Activated CD4-positive, alpha-beta T cell treated with anti-CD3 and anti-CD28 coated beads, Interleukin-2, amount 10 ng/mL, durations not matched to agents 7 days and 5 days (primary cell): ENCODE measurements around the gene VPS35. TPM values are rescaled to one million over a fixed set of nuclear protein-coding genes. Genes with fewer than 3 reads are reported as not detected.

Source experiments
- CTCF ChIA-PET: fragments of 350-600 bp; sonication (Branson Sonifier 250); formaldehyde crosslinking; loops from one replicate; lab custom pipeline; 2021; ENCODE audit warnings: antibody characterized with exemption; lab: Charles Lee
- POLR2A ChIA-PET: fragments of 350-600 bp; sonication (Branson Sonifier 250); formaldehyde crosslinking; loops from one replicate; lab custom pipeline; 2021; ENCODE audit warnings: antibody characterized with exemption; lab: Charles Lee
- DNase-seq: peaks from one replicate; pipeline ENCODE4 v3.0.0-alpha.2; 2020
- H3K27ac Mint-ChIP-seq: one replicate; pipeline ENCODE4 v1.8.0; 2021; ENCODE audit warnings: mild to moderate bottlenecking, moderate library complexity, mixed read lengths
- H3K27me3 Mint-ChIP-seq: one replicate; pipeline ENCODE4 v1.8.0; 2021; ENCODE audit warnings: mixed read lengths
- H3K36me3 Mint-ChIP-seq: one replicate; pipeline ENCODE4 v1.8.0; 2021; ENCODE audit warnings: low read depth, mixed read lengths
- H3K4me1 Mint-ChIP-seq: one replicate; pipeline ENCODE4 v1.8.0; 2021; ENCODE audit warnings: mixed read lengths
- H3K4me3 Mint-ChIP-seq: one replicate; pipeline ENCODE4 v1.8.0; 2021; ENCODE audit warnings: mild to moderate bottlenecking, moderate library complexity, mixed read lengths
- H3K9me3 Mint-ChIP-seq: one replicate; pipeline ENCODE4 v1.8.0; 2021; ENCODE audit warnings: mixed read lengths
- total RNA-seq, 2 experiments: library from RNA; stranded (reverse); gene quantifications; one replicate each; pipeline ENCODE4 v1.2.3, GENCODE V29; 2021

Gene VPS35
- total RNA-seq, 2 experiments from 2014 or later, result 71.7 to 75.0 TPM

DNA sequence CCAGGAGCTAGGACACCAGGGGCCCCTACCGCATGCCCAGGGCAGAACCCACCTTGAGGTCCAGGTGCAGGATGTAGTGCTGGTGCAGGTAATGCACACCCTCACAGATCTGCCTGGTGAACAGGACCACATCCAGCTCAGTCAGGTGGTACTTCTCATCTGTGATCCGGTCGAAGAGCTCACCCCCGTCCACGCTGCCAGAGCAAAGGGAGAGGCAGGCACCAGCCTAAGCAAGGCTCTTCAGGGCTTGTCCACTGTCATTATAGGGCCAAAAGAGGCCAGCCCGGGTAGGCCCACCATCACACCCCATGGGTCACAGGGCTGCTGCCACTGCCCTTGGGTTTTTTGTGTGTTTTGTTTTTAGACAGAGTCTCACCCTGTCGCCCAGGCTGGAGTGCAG is 38.2 kb upstream of the VPS35 start:
- H3K27me3 Mint-ChIP-seq, result no peaks in the 10 kb centered on the region
- H3K27ac Mint-ChIP-seq, result no peak overlapping the region
- CTCF ChIA-PET, result no interaction called here
- H3K4me3 Mint-ChIP-seq, result no peak overlapping the region
- POLR2A ChIA-PET, result no interaction called here
- H3K4me1 Mint-ChIP-seq, result no peaks in the 10 kb centered on the region
- peaks cover 7% of the 10 kb centered on the region for H3K9me3 Mint-ChIP-seq
- no peaks in the 10 kb centered on the region for H3K36me3 Mint-ChIP-seq
- DNase-seq, result no peak

- Mint-ChIP-seq H3K27me3 (no peaks in the 10 kb centered on the region), H3K4me3 (no peak overlapping the region), H3K27ac (no peak overlapping the region), H3K4me1 (no peaks in the 10 kb centered on the region), H3K36me3 (no peaks in the 10 kb centered on the region), H3K9me3 (peaks cover 7% of the 10 kb centered on the region)
- POLR2A ChIA-PET, result no interaction called here
- CTCF ChIA-PET, result interaction anchor here (1.2 kb wide), 1 partner anchor 12 kb away, joined by 3 read pairs; no protein-coding TSS in a partner anchor
- DNase-seq, result no peak
Observed at GRCh38 chr16:46721885-46722284, 32.9 kb upstream of the VPS35 start.

DNA sequence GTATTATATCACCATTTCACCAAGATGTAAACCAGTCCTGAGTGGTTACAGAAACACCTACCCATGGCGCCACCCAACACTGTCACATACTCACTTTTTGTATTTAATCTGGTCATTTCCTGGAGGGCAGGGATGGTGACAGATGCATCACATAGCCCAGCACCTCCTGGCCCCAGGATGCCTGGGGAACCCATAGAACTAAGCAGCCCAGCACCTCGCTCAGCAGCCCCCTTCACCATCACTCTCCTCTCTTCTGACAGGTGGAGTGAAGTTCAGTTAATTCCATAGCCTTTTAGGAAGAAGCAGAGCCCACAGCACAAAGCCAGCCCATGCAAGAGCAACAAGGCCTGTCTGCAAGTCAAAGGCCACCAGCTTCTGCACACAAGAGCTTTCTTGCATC is 31.6 kb upstream of the VPS35 start:
- ChIA-PET POLR2A (no interaction called here), CTCF (no interaction called here)
- Mint-ChIP-seq H3K4me3 (no peak overlapping the region), H3K9me3 (peaks cover 3% of the 10 kb centered on the region), H3K27me3 (no peaks in the 10 kb centered on the region), H3K27ac (no peak overlapping the region), H3K36me3 (no peaks in the 10 kb centered on the region), H3K4me1 (no peaks in the 10 kb centered on the region)
- DNase-seq, result no peak

DNA sequence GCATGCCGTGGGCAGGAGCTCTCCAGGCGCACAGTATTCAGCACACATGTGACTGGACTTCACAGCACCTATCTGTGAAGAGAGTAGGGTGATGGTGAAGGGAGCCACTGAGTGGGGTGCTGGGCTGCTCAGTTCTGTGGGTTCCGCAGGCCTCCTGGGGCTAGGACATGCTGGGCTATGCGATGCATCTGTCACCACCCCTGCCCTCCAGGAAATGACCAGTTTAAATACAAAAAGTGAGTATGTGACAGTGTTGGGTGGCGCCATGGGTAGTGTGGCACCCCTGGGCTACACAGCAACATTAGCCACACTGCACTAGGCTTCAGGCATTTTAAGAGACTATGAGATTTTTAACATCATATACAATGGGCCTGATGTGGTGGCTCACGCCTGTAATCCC is 30.6 kb upstream of the VPS35 start:
- no peak overlapping the region for H3K27ac Mint-ChIP-seq
- DNase-seq, result no peak
- H3K4me1 Mint-ChIP-seq, result no peaks in the 10 kb centered on the region
- H3K36me3 Mint-ChIP-seq, result no peaks in the 10 kb centered on the region
- no peaks in the 10 kb centered on the region for H3K27me3 Mint-ChIP-seq
- no peaks in the 10 kb centered on the region for H3K9me3 Mint-ChIP-seq
- CTCF ChIA-PET, result interaction anchor here (0.6 kb wide), 1 partner anchor 340 kb away, joined by 3 read pairs; no protein-coding TSS in a partner anchor
- POLR2A ChIA-PET, result no interaction called here
- no peak overlapping the region for H3K4me3 Mint-ChIP-seq

- DNase-seq, result no peak
- Mint-ChIP-seq H3K9me3 (no peaks in the 10 kb centered on the region), H3K36me3 (no peaks in the 10 kb centered on the region), H3K27me3 (no peaks in the 10 kb centered on the region), H3K4me1 (no peaks in the 10 kb centered on the region), H3K27ac (no peak overlapping the region), H3K4me3 (no peak overlapping the region)
- CTCF ChIA-PET, result no interaction called here
- POLR2A ChIA-PET, result no interaction called here
Observed at GRCh38 chr16:46718214-46718613, 29.2 kb upstream of the VPS35 start.

- CTCF ChIA-PET, result no interaction called here
- H3K27me3 Mint-ChIP-seq, result no peaks in the 10 kb centered on the region
Observed at GRCh38 chr16:46717692-46718091, 28.7 kb upstream of the VPS35 start.

DNA sequence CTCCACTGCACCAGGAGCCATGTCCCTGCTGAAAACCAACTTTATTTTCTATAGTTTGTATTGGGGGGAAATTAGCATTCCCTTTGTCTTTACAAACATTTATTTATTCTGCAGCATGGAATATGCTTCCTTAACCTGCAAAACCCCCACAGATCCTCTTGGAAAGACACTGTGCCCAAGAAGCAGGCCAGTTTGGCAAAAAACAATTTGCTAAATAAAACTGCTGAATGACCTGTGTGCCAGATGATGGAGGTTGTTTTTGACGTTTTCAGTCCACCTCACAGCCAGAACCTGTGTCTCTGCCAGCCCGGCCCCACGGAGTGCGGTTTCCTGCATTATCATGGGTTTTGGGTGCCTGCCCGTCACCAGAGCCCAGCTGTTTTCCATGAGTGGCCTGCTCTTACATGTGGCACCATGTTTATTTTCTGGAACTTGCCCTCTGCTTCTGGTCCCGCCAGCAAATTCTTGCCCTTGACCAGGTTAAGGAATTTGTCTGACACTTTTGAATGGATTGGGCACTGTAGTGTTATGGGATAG is 26.9 kb upstream of the VPS35 start:
- no peaks in the 10 kb centered on the region for H3K27me3 Mint-ChIP-seq
- H3K4me1 Mint-ChIP-seq, result no peaks in the 10 kb centered on the region
- ChIA-PET CTCF (no interaction called here), POLR2A (no interaction called here)
- no peaks in the 10 kb centered on the region for H3K9me3 Mint-ChIP-seq
- no peaks in the 10 kb centered on the region for H3K36me3 Mint-ChIP-seq
- DNase-seq, result no peak
- H3K4me3 Mint-ChIP-seq, result no peak overlapping the region
- no peak overlapping the region for H3K27ac Mint-ChIP-seq

More at GRCh38 chr16:46717692-46718091, 28.7 kb upstream of the VPS35 start:
- Mint-ChIP-seq H3K27ac (no peak overlapping the region), H3K9me3 (no peaks in the 10 kb centered on the region), H3K4me1 (no peaks in the 10 kb centered on the region), H3K4me3 (no peak overlapping the region), H3K36me3 (no peaks in the 10 kb centered on the region)
- no peak for DNase-seq
- POLR2A ChIA-PET, result no interaction called here

DNA sequence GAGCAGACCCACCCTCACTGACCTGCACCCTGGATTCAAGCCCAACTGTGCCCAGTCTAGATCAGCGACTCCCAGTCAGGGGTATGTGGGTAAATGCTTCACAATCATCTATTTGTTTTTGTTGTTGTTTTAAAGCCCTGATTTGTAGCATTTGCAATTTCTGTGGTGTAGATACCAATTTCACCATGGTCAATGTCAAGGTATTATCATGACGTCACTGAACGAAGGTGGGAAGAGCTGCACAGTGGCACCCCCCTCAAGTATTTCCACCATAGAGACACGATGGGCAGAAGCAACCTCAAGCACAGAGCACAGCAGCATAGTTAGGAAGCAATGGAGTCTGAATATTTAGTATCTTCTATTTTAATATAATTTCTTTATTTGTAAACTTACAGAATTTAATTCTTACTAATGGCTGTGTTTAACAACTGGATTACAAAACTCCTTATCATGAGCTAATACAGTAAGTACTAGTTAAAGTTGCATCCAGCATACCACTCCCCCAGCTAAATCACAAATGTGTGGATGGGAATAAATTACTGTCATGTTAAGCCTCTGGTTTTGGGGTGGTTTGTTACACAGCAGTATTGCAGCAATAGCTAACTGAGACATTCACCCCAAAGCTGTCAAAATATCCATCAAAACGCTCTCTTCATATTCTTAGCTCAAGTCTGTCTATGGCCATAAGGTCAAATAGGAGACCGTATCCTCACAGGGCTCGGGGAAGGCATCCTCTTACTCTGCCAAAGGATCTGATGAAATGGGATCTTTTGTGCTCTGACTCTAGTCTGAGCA is 26.0 kb upstream of the VPS35 start:
- Mint-ChIP-seq H3K36me3 (no peaks in the 10 kb centered on the region), H3K27me3 (no peaks in the 10 kb centered on the region), H3K9me3 (no peaks in the 10 kb centered on the region), H3K4me3 (no peak overlapping the region), H3K27ac (no peak overlapping the region), H3K4me1 (no peaks in the 10 kb centered on the region)
- DNase-seq, result no peak
- POLR2A ChIA-PET, result no interaction called here
- CTCF ChIA-PET, result interaction anchor here (0.8 to 1.5 kb wide), 2 partner anchors 19 to 55 kb away, joined by 4 to 6 read pairs; no protein-coding TSS in a partner anchor

GRCh38 chr16:46713634-46714033 is 24.7 kb upstream of the VPS35 start:
- Mint-ChIP-seq H3K9me3 (no peaks in the 10 kb centered on the region), H3K4me3 (no peak overlapping the region), H3K36me3 (no peaks in the 10 kb centered on the region), H3K4me1 (no peaks in the 10 kb centered on the region), H3K27me3 (no peaks in the 10 kb centered on the region), H3K27ac (no peak overlapping the region)
- no peak for DNase-seq
- ChIA-PET POLR2A (no interaction called here), CTCF (interaction anchor here (1.5 kb wide), 1 partner anchor 18 kb away, joined by 4 read pairs; no protein-coding TSS in a partner anchor)

DNA sequence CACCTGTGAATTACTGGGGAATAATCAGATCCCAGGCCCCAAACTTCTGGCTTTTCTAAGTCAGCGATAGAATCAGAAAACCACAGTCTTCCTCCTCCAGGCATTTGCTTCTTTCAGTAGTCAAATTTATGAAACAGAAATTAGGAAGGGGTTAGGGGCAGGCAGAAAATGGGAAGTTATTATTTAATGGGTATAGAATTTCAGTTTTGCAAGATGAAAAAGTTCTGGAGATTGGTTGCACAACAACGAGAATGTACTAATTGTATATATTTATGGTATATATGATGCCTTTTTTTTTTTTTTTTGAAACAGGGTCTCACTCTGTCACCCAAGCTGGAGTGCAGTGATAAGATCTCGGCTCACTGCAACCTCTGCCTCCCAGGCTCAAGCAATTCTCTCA is 23.9 kb upstream of the VPS35 start:
- Mint-ChIP-seq H3K27me3 (no peaks in the 10 kb centered on the region), H3K36me3 (no peaks in the 10 kb centered on the region), H3K4me3 (no peak overlapping the region), H3K27ac (no peak overlapping the region), H3K4me1 (no peaks in the 10 kb centered on the region), H3K9me3 (no peaks in the 10 kb centered on the region)
- no peak for DNase-seq
- POLR2A ChIA-PET, result no interaction called here
- CTCF ChIA-PET, result no interaction called here

DNA sequence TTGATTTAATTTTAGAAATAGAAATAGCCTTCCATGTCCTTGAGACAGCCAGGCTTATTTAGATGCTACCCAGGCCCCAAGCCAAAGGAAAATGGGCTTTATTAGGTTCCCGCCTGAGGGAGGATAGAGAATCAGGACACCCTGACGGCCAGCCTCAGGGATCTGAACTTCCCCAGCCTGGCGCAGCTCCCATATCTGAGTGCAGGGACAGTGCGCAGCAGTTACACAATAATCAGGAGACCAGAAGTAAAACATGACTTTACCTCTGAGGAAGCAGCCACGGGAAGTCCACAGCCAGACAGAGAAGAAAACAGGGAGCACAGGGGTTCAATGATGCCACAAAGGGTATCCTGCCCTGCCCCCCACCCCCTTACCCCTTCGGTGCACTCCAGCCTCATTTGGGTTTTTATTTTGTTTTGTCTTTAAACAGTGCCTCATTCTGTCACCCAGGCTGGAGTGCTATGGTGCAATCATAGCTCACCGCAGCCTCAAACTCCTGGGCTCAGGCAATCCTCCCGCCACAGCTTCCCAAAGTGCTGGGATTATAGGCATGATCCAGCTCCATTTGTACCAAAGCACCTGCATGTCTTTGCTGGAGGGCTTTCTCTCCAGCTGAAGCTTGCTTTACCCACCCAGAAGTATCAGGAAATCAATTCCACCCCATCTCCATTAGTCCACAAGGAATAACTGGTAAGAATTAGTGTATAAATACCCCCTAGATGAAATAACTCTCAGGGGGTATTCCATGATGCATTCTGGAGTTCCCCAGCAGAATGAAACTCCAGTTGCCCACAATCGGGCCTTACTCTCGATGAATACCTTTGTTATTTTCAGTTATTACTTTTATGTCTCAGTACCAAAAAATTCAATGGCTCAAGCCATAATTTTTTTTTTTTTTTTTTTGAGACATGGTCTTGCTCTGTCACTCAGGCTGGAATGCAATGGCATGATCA is 22.4 kb upstream of the VPS35 start:
- Mint-ChIP-seq H3K27ac (no peak overlapping the region), H3K36me3 (no peaks in the 10 kb centered on the region), H3K4me3 (no peak overlapping the region), H3K4me1 (no peaks in the 10 kb centered on the region), H3K27me3 (no peaks in the 10 kb centered on the region), H3K9me3 (no peaks in the 10 kb centered on the region)
- ChIA-PET POLR2A (no interaction called here), CTCF (no interaction called here)
- DNase-seq, result no peak

- POLR2A ChIA-PET, result no interaction called here
- H3K27ac Mint-ChIP-seq, result no peak overlapping the region
- CTCF ChIA-PET, result interaction anchor here (1.7 kb wide), 1 partner anchor 13 kb away, joined by 6 read pairs; no protein-coding TSS in a partner anchor
- H3K27me3 Mint-ChIP-seq, result no peaks in the 10 kb centered on the region
- H3K9me3 Mint-ChIP-seq, result no peaks in the 10 kb centered on the region
- no peak overlapping the region for H3K4me3 Mint-ChIP-seq
- H3K36me3 Mint-ChIP-seq, result no peaks in the 10 kb centered on the region
- no peak for DNase-seq
- no peaks in the 10 kb centered on the region for H3K4me1 Mint-ChIP-seq
Observed at GRCh38 chr16:46709469-46710005, 20.6 kb upstream of the VPS35 start.
